H9 (cell line): ENCODE measurements around the gene ACSS2. TPM values are rescaled to one million over a fixed set of nuclear protein-coding genes. Genes with fewer than 3 reads are reported as not detected.

Experiments used
- DNase-seq: peaks from one replicate; pipeline ENCODE4 v3.0.0-alpha.2; 2017
- H2AFZ ChIP-seq: one replicate; pipeline ENCODE4 v1.6.1; 2013; ENCODE audit warnings: mild to moderate bottlenecking, low read length, control low read depth, moderate library complexity
- H2AK5ac ChIP-seq: 2 replicates; pipeline ENCODE4 v1.6.1; 2013; ENCODE audit warnings: low read length, control low read depth, mixed read lengths; ENCODE audit not compliant: insufficient read length
- H2BK120ac ChIP-seq: one replicate; pipeline ENCODE4 v1.6.1; 2013; ENCODE audit warnings: low read depth, mild to moderate bottlenecking, low read length, control low read depth, inconsistent platforms; ENCODE audit not compliant: poor library complexity, severe bottlenecking
- H2BK12ac ChIP-seq: 2 replicates; pipeline ENCODE4 v1.6.1; 2013; ENCODE audit warnings: low read length, control low read depth, mixed read lengths, low read depth; ENCODE audit not compliant: insufficient read length
- H2BK15ac ChIP-seq: 2 replicates; pipeline ENCODE4 v1.6.1; 2013; ENCODE audit warnings: low read depth, low read length, control low read depth
- H2BK20ac ChIP-seq: one replicate; pipeline ENCODE4 v1.6.1; 2013; ENCODE audit warnings: low read depth, mild to moderate bottlenecking, low read length, control low read depth, inconsistent platforms; ENCODE audit not compliant: poor library complexity, severe bottlenecking
- H2BK5ac ChIP-seq: 2 replicates; pipeline ENCODE4 v1.6.1; 2013; ENCODE audit warnings: low read length, control low read depth, mixed read lengths; ENCODE audit not compliant: insufficient read length
- H3K14ac ChIP-seq: 2 replicates; pipeline ENCODE4 v1.6.1; 2013; ENCODE audit warnings: low read length, control low read depth; ENCODE audit not compliant: insufficient read depth
- H3K18ac ChIP-seq: 2 replicates; pipeline ENCODE4 v1.6.1; 2013; ENCODE audit warnings: low read depth, mild to moderate bottlenecking, mixed read lengths, low read length, control low read depth; ENCODE audit not compliant: insufficient read length
- H3K23ac ChIP-seq: 2 replicates; pipeline ENCODE4 v1.6.1; 2013; ENCODE audit warnings: low read length, control low read depth, mixed read lengths, low read depth; ENCODE audit not compliant: insufficient read length
- H3K23me2 ChIP-seq: 2 replicates; pipeline ENCODE4 v1.6.1; 2013; ENCODE audit warnings: low read depth, mild to moderate bottlenecking, mixed read lengths, low read length, control low read depth; ENCODE audit not compliant: insufficient read length, poor library complexity, severe bottlenecking
- H3K27ac ChIP-seq: 2 replicates; pipeline ENCODE4 v1.5.1; 2013; ENCODE audit warnings: low read length, control low read depth, mixed read lengths, low read depth; ENCODE audit not compliant: insufficient read length
- H3K27me3 ChIP-seq: 2 replicates; pipeline ENCODE4 v1.6.1; 2013; ENCODE audit warnings: low read length, control low read depth, inconsistent platforms; ENCODE audit not compliant: insufficient read depth
- H3K4ac ChIP-seq: 2 replicates; pipeline ENCODE4 v1.6.1; 2013; ENCODE audit warnings: low read depth, mild to moderate bottlenecking, control low read depth, inconsistent platforms, low read length, moderate library complexity
- H3K4me1 ChIP-seq: 2 replicates; pipeline ENCODE4 v1.6.1; 2013; ENCODE audit warnings: low read length, control low read depth, inconsistent platforms; ENCODE audit not compliant: insufficient read depth
- H3K4me2 ChIP-seq: 2 replicates; pipeline ENCODE4 v1.6.1; 2013; ENCODE audit warnings: low read length, control low read depth, mixed read lengths; ENCODE audit not compliant: insufficient read length, insufficient read depth
- H3K56ac ChIP-seq: 2 replicates; pipeline ENCODE4 v1.6.1; 2013; ENCODE audit warnings: low read depth, mild to moderate bottlenecking, mixed read lengths, low read length, control low read depth; ENCODE audit not compliant: insufficient read length
- H3K79me1 ChIP-seq: 2 replicates; pipeline ENCODE4 v1.6.1; 2013; ENCODE audit warnings: low read depth, mild to moderate bottlenecking, moderate library complexity, low read length, control low read depth, inconsistent platforms; ENCODE audit not compliant: insufficient read depth, poor library complexity, severe bottlenecking
- H3K79me2 ChIP-seq: 2 replicates; pipeline ENCODE4 v1.6.1; 2013; ENCODE audit warnings: low read length, control low read depth, inconsistent platforms; ENCODE audit not compliant: insufficient read depth
- H3K9ac ChIP-seq: 2 replicates; pipeline ENCODE4 v1.6.1; 2013; ENCODE audit warnings: low read length, control low read depth, mixed read lengths; ENCODE audit not compliant: insufficient read length; ENCODE audit errors: extremely low read depth
- H3K9me3 ChIP-seq: one replicate; pipeline ENCODE4 v1.6.1; 2013; ENCODE audit warnings: low read depth, low read length, inconsistent platforms; ENCODE audit not compliant: control insufficient read depth
- H3T11ph ChIP-seq: one replicate; pipeline ENCODE4 v1.6.1; 2013; ENCODE audit warnings: mild to moderate bottlenecking, low read length, control low read depth, inconsistent platforms
- H4K20me1 ChIP-seq: one replicate; pipeline ENCODE4 v1.6.1; 2013; ENCODE audit not compliant: control insufficient read depth, insufficient read length, insufficient read depth
- H4K5ac ChIP-seq: 2 replicates; pipeline ENCODE4 v1.6.1; 2013; ENCODE audit warnings: low read depth, mild to moderate bottlenecking, mixed read lengths, low read length, control low read depth; ENCODE audit not compliant: insufficient read length
- H4K8ac ChIP-seq: replicated peaks from 2 replicates; pipeline ENCODE4 v1.6.1; 2013; ENCODE audit warnings: low read length, control low read depth, mixed read lengths, low read depth; ENCODE audit not compliant: insufficient read length
- H4K91ac ChIP-seq: 2 replicates; pipeline ENCODE4 v1.6.1; 2013; ENCODE audit warnings: low read depth, mild to moderate bottlenecking, moderate library complexity, mixed read lengths, low read length, control low read depth; ENCODE audit not compliant: insufficient read length
- H3K27ac Mint-ChIP-seq, 3 experiments: 2 replicates in 2 of 3; 3 replicates in 1 of 3; pipeline ENCODE4 v1.8.0; 2020 to 2021; ENCODE audit warnings: mixed read lengths in 3 of 3, mild to moderate bottlenecking in 1 of 3, moderate library complexity in 1 of 3
- H3K27me3 Mint-ChIP-seq: 2 replicates; pipeline ENCODE4 v1.8.0; 2021; ENCODE audit warnings: low read depth, mild to moderate bottlenecking, moderate library complexity, mixed read lengths
- H3K36me3 Mint-ChIP-seq, 3 experiments: 2 replicates in 2 of 3; 3 replicates in 1 of 3; pipeline ENCODE4 v1.8.0; 2020 to 2021; ENCODE audit warnings: low read depth in 3 of 3, mixed read lengths in 3 of 3; ENCODE audit not compliant: insufficient read depth in 1 of 3
- H3K4me1 Mint-ChIP-seq, 2 experiments: 2 replicates each; pipeline ENCODE4 v1.8.0; 2020; ENCODE audit warnings: mixed read lengths in 2 of 2
- H3K4me3 Mint-ChIP-seq, 2 experiments: 2 replicates in 1 of 2; 3 replicates in 1 of 2; pipeline ENCODE4 v1.8.0; 2020 to 2021; ENCODE audit warnings: mild to moderate bottlenecking in 2 of 2, mixed read lengths in 2 of 2, moderate library complexity in 1 of 2
- H3K9me3 Mint-ChIP-seq, 2 experiments: 2 replicates in 1 of 2; 3 replicates in 1 of 2; pipeline ENCODE4 v1.8.0; 2020; ENCODE audit warnings: mild to moderate bottlenecking in 2 of 2, mixed read lengths in 2 of 2, moderate library complexity in 1 of 2
- CTCF ChIP-seq: fragments of 200-600 bp; sonication (generic); conservative IDR thresholded peaks from 3 replicates; pipeline ENCODE4 v1.8.0; 2021; ENCODE audit warnings: antibody characterized with exemption, mild to moderate bottlenecking
- WGBS: extraction: QIAGEN DNeasy Blood & Tissue Kit; methylation state at CpG from one replicate; pipeline ENCODE4 v1.1.7; 2013; ENCODE audit warnings: missing lambda C conversion rate, low lambda C conversion rate, mixed read lengths; ENCODE audit not compliant: insufficient read length; ENCODE audit errors: extremely low coverage; 5-methylcytosine and 5-hydroxymethylcytosine counted together
- total RNA-seq: library from RNA; stranded (reverse); gene quantifications from 2 replicates; pipeline ENCODE4 v1.2.1, GENCODE V29; 2021

The ACSS2 gene
- total RNA-seq, 1 experiment from 2014 or later: 15.4 TPM

- Histone ChIP-seq H3K23ac (no peak overlapping the region), H3K4me1 (no peaks in the 10 kb centered on the region), H2BK120ac (no peak overlapping the region), H3K27ac (no peak overlapping the region), H2BK20ac (no peak overlapping the region), H4K5ac (no peak overlapping the region), H4K8ac (no peak overlapping the region), H2BK15ac (no peak overlapping the region), H3K27me3 (no peaks in the 10 kb centered on the region), H3K9ac (peak overlapping the region; percentile 31), H3T11ph (no peak overlapping the region), H2BK12ac (no peak overlapping the region), H2AK5ac (no peak overlapping the region), H4K20me1 (no peaks in the 10 kb centered on the region), H3K14ac (no peak overlapping the region), H3K23me2 (peaks cover 5% of the 10 kb centered on the region), H3K18ac (no peak overlapping the region), H2AFZ (no peak overlapping the region), H4K91ac (no peak overlapping the region), H3K9me3 (no peaks in the 10 kb centered on the region), H2BK5ac (no peak overlapping the region), H3K4ac (no peak overlapping the region), H3K79me1 (no peaks in the 10 kb centered on the region), H3K79me2 (no peaks in the 10 kb centered on the region), H3K56ac (no peak overlapping the region), H3K4me2 (peak overlapping the region; percentile 50)
- Mint-ChIP-seq H3K27me3 (no peaks in the 10 kb centered on the region; the same call in none of the 2 replicates), H3K27ac (peak overlapping the region in 2 of 3 experiments; percentile 57 to 98; a peak in 6 of 7 replicates), H3K36me3 (peaks cover 1 to 5% (median 4%) of the 10 kb centered on the region in 3 experiments; a peak in 3 of 7 replicates), H3K4me3 (peak overlapping the region; percentile 94 to 98), H3K9me3 (no peaks in the 10 kb centered on the region; a peak in 1 of 5 replicates), H3K4me1 (peaks cover 40 to 46% of the 10 kb centered on the region in 2 experiments)
- no peak for TF ChIP-seq CTCF
- WGBS: no CpG with 5 or more reads among the region's 13 CpGs
- no peak for DNase-seq
Observed at GRCh38 chr20:34954904-34955230, 78.5 kb downstream of the ACSS2 start.
